ENCODE results near the gene NFKB2. TPM values are rescaled to one million over a fixed set of nuclear protein-coding genes. Genes with fewer than 3 reads are reported as not detected.

Gene NFKB2
- total RNA-seq, 1 donor from 2014 or later: 52.4 TPM

DNA sequence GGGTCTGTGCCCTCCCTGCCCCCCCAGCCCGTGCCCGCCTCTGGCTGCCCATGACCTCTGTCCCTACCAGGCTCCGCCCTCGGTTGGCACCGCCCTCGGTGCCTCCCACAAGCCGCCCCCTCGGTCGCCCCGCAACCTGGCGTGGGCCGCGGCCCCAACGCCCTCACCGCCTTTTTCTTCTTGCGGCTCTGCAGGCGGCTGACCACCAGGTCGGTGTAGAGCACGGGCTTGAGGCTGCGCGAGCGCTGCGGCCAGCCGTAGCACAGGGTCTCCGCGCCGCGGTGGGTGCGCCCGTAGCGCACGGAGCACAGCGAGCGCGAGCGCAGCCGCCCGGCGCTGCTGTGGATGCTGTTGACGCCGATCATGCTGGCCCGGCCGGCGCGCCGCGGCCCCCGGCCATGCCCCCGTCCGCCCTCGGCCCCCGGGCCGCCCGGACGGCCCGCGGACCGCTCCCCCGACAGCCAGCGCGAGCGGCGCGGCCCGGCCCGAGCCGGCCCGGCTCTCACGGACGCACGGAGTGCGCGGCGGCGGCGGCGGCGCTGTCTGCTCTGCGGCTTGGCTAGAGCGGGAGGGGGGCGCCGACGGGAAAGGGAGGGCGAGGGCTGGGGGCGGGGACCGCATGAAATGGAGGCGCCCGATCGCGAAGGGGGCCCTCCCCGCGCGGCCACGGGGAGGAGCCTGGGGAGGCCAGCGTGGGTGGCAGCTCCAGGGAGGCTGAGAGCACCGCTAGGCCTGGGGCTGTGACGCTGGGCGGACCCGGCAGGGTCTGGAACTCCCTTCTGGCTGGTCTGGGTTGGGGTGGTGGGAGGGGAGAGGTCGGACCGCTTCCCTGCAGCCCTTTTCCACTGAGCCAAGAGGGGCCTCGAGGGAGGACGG is 13.5 kb downstream of the NFKB2 start:
- no peak for DNase-seq (ENCODE audit: low read depth)

DNA sequence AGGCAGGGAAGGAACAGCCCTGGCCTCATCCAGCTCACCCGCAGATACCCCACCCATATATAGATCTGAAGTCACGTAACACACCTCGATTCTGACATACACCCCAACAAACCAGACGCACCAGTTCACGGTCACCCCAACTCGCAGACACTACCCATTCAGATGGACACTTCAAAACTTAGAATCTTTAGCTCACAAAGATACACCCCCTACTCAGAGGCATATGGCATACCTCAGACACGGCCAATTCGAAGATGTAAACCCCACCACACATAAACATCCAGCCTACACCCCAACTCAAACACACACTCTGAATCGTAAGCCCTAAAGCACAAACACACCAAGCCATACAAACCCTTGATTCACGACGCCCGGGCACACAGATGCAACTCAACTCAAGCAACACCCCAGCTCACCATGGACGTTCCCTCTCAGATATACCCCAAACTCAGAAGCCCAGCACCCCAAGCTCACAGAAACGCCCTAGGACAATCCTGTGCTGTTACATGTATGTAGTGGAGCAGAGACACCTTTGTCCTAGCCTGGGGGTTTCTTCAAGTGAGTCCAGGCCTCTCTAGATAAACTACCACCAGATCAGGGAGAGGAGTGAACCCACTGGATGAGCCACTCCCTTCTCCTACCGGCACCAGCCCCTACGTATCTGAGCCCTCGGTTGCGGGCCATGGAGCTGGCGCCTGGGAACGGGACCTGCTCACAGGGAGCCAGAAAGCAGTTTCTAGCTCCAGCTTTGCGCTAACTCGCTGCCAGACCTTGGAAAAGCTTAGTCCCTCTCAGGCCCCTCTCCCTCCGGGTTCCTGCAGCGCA is 14.3 kb downstream of the NFKB2 start:
- DNase-seq (ENCODE audit: low read depth): no peak

DNA sequence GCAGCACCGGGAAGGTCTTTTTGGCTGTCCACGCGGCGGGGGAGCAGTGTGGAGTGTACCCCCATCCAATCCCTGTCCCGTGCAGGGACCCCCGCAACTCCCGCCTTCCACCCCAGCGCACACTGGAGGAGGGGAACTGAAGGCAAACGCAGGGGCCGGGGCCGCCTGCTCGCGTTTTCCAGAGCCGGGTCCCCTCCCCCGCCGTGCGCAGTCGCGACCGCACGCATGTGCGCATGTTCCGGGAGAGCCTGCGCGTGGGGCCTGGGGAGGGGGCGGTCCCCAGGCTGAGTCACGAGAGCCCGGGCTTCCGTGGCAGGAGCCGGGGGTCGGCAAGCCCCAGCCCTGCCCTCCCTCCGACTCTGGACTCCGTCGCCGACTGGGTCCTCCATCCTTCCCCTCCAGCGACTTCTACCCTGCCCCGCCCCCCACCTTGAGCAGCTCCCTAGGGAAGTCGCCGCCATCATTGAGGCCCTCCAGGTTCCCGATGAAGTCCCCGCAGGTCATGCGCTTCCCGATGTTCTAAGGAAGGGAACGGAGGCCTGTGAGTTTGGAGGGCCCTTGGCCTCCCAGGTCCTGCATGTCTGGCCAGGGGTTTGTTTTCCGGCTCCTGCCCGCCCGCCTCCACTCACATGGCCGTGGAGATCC is 15.0 kb downstream of the NFKB2 start:
- no peak for DNase-seq (ENCODE audit: low read depth)

DNA sequence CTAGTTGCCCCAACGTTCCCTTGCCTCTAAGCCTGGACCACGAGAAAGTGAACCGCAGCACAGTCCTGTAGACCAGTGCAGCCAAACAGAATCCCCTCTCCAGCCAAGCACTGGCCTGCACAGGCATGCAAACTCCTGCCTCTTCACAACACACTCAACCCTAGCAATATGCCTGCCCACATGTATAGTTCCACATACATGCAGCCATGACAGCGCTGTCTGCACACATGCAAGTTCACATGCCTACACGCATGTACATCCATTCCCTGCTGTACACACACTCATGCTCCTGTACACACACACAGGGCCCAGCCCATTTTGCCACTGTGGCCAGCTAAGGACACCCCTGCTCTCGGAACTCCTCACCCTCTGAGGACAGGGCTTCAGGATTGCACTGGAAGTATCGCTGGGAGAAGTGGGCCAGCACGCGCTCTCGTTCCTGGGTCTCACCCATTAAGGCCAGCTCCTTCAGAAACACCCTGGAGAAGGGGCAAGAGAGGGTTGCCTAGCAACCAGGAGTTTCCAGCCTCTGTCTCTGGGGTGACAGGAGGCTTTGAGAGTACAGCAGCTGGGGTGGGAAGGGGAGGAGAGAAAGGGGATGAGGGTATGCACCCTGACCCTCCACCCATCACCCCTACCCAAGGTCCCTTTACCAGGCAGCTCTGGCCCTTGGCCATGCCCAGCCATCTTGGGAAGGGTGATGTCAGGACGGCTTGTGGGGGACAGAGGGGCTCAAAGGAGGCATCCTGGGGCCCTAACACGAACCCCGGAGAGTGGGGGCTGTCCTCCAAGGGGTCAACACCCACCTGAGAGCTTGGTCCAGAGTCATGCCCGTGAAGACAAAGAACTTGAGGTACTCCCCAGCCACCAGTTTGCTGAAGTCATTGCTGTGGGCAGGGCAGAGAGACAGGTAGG is 16.1 kb downstream of the NFKB2 start:
- DNase-seq (ENCODE audit: low read depth): no peak

DNA sequence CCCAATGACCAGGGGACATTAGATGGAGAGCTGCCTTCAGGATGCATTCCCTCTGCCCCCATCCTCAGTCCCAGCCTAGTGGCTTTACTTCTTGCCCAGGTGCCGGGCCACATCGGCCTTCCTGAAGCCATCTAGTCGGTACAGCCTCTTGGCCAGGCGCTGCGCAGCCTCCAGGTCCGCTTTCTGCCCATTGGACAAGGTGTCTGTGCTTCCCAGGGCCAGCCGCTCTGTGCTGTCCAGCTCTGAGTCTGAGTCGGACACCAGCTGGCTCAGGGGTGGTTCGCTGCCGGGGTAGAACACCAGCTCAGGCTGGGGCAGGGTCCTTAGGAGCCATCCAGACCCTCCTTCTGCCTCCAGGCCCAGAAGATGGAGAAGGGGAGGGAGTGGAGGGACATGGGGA is 16.8 kb downstream of the NFKB2 start:
- DNase-seq (ENCODE audit: low read depth): no peak

DNA sequence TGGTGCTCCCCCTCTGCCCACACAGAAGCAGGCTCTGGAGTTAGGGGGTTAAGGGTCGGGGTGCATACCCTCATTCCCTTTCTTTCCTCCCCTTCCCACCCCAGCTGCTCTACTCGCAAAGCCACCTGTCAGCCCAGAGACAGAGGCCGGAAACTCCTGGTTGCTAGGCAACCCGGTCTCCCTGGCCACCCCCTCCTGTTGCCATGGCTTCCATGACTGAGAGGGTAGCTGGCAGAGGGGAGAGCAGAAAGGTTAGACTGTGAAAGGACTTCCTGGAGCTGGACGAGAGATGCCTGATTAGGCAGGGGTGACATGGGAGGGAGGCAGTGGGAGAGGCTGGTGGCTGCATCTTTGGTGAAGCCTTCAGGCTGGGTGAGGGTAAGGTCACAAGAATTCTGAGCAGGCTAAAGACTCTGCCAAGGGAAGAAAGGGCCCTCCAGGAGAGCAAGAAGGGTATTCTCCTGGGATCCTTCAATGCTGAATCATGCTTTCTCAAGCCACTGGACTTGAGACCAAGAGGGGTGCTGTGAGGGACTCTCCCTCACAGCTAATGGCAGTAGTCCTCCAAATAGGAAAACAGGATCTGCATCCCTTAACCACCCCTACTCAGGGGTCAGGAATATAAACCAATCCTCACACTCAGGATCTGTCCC is 17.7 kb downstream of the NFKB2 start:
- DNase-seq (ENCODE audit: low read depth): no peak

DNA sequence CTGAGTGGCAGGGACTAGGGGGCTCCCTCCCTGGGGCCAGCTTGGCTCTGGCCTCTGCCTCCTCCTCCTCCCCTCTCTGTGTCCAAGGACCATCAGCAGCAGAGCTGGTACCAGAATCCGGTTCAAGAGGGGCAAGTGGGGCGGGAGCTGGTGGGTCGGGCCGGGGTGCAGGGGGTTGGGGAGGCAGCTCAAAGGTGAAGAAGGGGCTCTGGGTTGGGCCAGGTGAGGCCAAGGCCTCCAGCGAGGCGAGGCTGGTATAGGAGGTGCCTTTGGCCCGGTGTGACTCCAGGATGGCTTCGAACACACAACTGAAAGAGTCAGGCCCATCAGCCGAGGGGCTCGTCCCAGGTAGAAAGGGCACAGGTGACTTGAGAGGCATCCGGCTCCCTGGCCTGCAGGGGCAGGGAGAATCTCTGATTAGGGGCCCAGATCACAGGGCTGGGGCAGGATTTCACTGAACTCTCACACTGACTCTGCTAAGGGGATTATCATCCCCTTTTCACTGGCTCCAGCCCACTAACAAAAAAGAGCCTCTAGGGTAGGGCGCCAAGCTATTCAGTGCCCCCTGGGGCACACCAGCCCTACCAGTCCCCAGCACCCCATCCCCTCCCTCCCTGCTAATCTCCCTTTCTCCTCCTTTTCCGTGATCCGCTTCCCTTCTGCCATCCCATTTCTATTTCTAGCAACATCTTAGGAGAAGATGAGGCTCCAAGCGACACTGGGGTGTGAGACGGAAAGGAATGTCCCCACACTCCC is 18.5 kb downstream of the NFKB2 start:
- DNase-seq (ENCODE audit: low read depth): no peak

DNA sequence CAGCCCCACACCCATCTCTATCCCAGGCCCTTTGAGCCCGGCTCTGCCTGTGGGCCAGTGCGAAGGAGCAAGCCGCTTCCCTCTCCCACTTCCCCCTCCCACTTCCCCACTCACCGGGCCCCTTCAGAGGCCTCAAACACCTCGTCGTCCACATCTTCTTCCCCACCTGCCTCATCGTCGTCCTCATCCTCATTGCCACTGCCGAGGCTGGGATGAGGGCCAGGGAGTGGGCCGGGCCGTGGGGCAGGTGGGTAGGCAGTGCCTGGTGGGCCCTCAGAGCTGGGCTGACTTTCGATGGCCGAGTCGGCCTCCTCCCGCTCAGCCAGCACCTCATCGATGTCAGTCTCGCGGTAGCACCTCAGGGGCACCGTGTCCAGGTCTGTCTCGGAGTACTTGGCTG is 19.2 kb downstream of the NFKB2 start:
- no peak for DNase-seq (ENCODE audit: low read depth)

DNA sequence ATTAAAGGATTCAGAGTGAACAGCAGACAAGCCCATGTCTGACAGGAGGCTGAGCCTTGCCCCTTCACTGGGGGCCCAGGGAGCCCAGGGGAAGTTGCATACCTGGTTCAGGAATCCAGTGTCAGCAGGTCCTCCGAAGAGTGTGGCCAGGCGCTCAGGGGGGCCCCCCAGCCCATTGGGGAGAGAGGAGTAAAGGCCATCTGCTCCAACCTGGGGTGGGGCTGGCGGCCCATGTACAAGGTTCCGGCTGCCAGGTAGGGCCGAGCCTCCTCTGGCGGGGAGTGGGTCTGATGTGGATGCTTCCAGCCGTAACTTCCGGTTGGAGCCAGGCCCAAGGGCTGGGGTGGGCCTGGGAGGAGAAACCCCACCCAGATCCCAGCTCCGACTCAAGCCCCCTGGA is 20.8 kb downstream of the NFKB2 start:
- no peak for DNase-seq (ENCODE audit: low read depth)

DNA sequence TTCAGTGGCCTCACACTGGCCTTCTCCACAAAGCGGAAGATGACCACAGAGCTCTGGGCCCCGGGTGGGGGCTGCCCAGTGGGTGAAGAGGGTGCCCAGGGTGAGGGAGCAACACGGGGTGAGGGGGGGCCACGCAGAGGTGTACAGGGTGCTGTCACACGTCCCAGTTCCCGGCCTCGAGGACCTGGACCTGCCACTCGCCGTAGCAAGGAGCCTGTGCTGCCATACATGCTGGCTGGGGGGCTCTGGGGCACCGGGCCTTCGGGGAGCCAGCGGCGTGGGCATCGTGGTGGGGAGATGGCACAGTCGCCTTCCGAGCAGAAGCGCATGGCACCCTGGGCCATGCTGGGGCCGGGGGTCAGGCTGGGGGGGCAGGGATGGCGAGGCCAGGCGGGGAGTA is 21.2 kb downstream of the NFKB2 start:
- no peak for DNase-seq (ENCODE audit: low read depth)

DNA sequence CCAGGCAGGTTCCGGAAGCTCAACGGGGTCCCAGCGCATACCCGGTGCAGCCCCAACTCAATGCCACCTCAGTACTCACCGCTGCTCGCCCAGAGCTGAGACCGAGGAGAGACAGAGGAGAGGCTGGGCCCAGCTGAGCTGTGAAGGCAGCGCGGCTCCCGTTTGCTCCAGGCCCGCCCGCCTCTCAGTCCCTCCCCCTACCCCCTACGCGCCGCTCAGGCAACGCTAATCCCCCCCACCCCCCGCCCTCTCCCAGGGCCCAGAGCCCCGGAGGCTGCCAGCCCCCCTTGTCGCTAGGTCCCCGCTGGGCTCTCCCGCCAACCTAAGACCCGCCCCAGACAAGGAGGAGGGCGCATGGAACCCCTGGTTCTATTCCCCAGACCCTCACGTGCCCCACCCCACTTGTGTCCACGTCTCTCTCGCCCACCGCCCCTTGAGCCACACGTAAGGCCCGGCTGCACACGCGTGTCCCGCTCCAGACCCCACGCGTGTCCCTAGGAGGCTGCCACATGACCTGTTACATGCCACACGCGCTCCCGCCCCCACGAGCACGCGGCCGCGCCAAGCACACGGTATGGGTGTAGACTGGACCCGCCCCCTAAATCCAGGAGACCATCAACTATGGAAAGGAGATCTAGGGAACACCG is 23.2 kb downstream of the NFKB2 start, which contains the start of gene PSD:
TSS of gene PSD (minus strand) at position 164 of the 647 bp plus-strand sequence. CDS start 1,747 bp downstream, outside the sequence.
- DNase-seq (ENCODE audit: low read depth): no peak

DNA sequence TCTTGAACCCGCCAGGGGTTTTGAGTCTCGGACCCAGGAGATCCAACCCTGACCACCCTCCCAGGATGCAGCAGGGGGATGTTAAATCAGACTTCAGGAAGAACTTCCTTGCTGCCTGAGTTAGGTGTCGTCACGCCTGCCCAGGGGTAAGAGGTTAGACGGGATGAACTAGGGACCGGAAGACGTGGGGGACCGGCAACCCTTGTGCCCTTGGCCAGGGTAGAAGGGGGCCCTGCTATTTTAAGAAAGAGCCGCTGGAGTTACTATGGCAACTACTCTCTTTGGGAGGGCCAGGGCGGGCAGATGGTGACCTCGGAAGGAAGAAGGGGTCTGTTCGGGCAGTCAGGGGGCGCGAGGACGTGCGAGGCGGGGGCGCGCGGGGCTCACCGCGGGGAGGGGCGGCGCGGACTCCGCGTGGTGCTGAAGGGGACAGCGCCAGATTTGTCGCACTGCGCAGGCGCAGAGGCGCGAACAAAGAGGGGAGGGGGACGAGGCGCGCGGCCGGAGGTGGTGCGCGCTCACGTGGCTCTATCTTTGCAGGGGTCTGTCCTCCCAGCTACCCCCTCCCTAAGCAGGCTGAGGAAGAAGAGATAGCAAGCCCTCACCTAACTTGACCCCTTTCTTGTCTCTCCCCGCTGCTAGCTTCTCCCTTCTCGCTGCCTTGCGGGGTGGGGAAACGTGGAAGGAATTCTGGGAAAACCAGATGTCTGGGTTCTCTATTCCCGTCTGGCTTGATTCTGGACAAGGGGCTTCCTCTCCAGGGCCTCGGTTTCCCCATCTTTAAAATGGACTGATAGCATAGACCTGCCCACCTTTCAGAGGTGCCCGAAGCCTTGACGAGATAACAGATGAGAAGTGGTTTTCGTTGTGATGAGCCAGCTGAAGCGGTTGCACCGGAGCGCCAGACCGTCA is 24.0 kb downstream of the NFKB2 start:
- no peak for DNase-seq (ENCODE audit: low read depth)

DNA sequence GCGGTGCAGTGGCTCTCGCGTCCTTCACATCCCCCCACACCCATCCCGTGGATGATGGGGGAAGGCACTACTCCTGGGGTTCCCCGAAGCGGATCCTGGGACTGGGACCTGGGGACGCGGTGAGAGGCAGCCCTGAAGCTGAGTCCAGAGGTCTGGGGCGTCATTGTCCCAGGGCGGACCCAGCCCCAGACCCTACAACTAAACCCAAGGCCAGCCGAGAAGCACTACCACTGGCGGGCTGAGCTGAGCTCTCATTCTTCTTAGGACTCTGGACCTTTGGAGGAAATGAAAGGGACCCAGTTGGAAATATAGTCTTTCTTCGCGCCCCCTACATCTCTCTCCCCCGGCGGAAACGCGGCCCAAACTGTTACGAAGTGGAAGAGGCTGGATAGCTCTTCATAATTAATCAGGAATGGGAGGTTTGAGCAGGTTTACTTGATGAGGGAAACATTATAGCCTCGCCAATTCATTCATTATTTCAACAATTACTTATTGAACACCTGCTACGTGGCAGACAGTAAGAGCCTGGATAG is 24.7 kb downstream of the NFKB2 start:
- no peak for DNase-seq (ENCODE audit: low read depth)

DNA sequence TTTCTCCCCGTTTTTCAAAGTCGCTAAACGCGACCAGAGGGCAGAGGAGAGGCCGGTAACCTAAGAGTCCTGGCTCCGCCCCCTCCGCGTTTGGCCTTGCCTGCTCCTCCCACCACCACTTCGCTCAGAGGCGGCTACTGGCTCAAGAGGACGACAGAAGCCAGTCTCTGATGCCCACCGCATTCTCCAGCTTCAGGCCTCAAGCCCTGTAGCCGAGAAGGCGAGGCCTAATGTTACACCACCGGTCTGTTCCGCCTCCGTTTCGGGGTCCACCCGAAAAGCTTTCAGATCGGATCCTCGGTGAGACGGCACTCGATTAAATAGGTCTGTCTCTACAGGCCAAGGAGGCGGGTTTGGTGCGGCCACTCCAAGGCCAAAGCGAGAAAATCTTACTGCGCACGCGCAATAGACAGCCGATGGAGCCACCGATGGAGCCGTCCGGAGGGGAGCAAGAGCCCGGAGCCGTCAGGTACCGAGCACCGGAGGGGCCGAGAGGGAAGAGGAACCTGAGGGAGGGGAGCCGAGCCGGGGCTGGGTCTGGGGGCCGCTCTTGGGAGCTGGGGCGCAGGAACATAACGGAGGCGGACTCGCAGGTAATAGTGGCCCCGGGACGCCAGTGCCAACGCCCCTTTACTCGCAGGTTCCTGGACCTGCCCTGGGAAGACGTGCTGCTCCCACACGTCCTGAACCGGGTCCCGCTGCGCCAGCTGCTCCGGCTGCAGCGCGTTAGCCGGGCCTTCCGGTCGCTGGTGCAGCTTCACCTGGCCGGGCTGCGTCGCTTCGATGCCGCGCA is 25.4 kb downstream of the NFKB2 start, which contains the start of gene FBXL15:
TSS of gene FBXL15 (plus strand) at position 123 of the 793 bp plus-strand sequence. CDS start at position 417, 294 bp downstream.
- DNase-seq (ENCODE audit: low read depth): peak; percentile 87

DNA sequence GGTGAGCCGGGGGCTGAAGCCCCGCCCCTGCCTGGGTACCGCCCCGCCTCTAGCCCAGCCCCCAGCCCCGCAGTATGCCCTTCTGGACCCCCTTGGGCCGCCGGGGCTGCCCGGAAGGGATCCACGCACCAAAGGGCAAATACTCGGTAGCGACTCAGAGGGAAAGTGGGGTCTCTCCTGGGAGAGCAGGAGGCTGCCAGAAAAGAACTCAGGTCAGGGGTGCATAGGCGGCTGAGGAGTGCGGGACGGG is 25.9 kb downstream of the NFKB2 start:
- DNase-seq (ENCODE audit: low read depth): no peak

DNA sequence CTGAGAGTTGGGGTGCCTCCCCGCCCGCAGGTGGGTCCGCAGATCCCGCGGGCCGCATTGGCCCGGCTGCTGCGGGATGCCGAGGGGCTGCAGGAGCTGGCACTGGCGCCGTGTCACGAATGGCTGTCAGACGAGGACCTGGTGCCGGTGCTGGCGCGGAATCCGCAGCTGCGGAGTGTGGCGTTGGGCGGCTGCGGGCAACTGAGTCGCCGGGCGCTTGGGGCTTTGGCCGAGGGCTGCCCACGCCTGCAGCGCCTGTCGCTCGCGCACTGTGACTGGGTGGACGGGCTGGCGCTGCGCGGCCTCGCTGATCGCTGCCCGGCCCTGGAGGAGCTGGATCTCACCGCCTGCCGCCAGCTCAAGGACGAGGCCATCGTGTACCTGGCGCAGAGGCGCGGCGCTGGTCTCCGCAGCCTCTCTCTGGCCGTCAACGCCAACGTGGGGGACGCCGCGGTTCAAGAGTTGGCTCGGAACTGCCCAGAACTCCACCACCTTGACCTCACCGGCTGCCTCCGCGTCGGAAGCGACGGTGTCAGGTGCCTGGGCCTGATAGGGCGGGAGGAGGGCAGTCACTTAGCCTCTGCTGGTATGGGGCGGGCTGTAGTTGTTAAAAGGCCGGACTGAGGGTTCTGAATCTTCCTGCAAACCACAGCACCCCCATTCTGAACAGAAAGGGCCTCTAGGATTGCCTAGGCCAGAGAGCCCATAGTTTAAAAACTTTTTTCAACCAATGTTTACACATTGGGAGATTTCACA is 26.4 kb downstream of the NFKB2 start:
- no peak for DNase-seq (ENCODE audit: low read depth)
